Upper lobe of right lung (tissue), 1 donor: ENCODE measurements around the gene SLCO4C1. TPM values are rescaled to one million over a fixed set of nuclear protein-coding genes. Genes with fewer than 3 reads are reported as not detected.

Experiments used
- ATAC-seq: fragments of 200-7000 bp; cut with Tn5 transposase; one replicate; pipeline ENCODE4 v1.9.1; 2020; ENCODE audit warnings: mild to moderate bottlenecking, moderate library complexity
- DNase-seq: peaks from one replicate; pipeline ENCODE4 v3.0.0-alpha.2; 2020
- H3K27ac ChIP-seq: fragments of 200-600 bp; one replicate; pipeline ENCODE4 v1.8.0; 2022
- H3K27me3 ChIP-seq: fragments of 200-600 bp; one replicate; pipeline ENCODE4 v1.8.0; 2022; ENCODE audit warnings: mild to moderate bottlenecking
- H3K36me3 ChIP-seq: fragments of 200-600 bp; one replicate; pipeline ENCODE4 v1.8.0; 2022
- H3K4me1 ChIP-seq: fragments of 200-600 bp; one replicate; pipeline ENCODE4 v1.8.0; 2022
- H3K4me3 ChIP-seq: fragments of 200-600 bp; one replicate; pipeline ENCODE4 v1.8.0; 2022; ENCODE audit warnings: mild to moderate bottlenecking
- H3K9me3 ChIP-seq: fragments of 200-600 bp; one replicate; pipeline ENCODE4 v1.8.0; 2022
- CTCF ChIP-seq: fragments of 200-600 bp; IDR thresholded peaks from one replicate; pipeline ENCODE4 v1.8.0; 2022; ENCODE audit warnings: antibody characterized with exemption
- intact Hi-C: fragments of 100-400 bp; cut with DNase I; formaldehyde crosslinking; loops from one replicate; pipeline ENCODE4 v1.11.0; 2022
- total RNA-seq: library from RNA; stranded (reverse); fragmentation: NEBNext Ultra II Directional; extraction: Animal tissue kit (Norgen Biotek cat#: 25700); gene quantifications from one replicate; pipeline ENCODE4 v1.2.1, GENCODE V29; 2021
- donor health status: DM: no; HTN: yes; CAD: no; lungs with severe emphysema.

Gene SLCO4C1
- total RNA-seq, 1 donor from 2014 or later, result 36.9 TPM

- ATAC-seq (peak; percentile 28), DNase-seq (no peak)
- intact Hi-C loops, result no loop called here
Measured at GRCh38 chr5:102286476-102286875, 9.6 kb downstream of the SLCO4C1 start.

GRCh38 chr5:102283102-102283797, 12.8 kb downstream of the SLCO4C1 start:
- Histone ChIP-seq H3K27me3 (no peaks in the 10 kb centered on the region), H3K4me1 (no peaks in the 10 kb centered on the region), H3K9me3 (no peaks in the 10 kb centered on the region), H3K4me3 (no peak overlapping the region), H3K36me3 (no peaks in the 10 kb centered on the region), H3K27ac (no peak overlapping the region)
- intact Hi-C loops, result no loop called here
- TF ChIP-seq CTCF, result no peak
- ATAC-seq (no peak), DNase-seq (no peak)

More at GRCh38 chr5:102286476-102286875, 9.6 kb downstream of the SLCO4C1 start:
- no peak for TF ChIP-seq CTCF
- H3K9me3 ChIP-seq, result no peaks in the 10 kb centered on the region
- no peak overlapping the region for H3K4me3 ChIP-seq
- H3K4me1 ChIP-seq, result no peaks in the 10 kb centered on the region
- no peak overlapping the region for H3K27ac ChIP-seq
- H3K27me3 ChIP-seq, result no peaks in the 10 kb centered on the region
- no peaks in the 10 kb centered on the region for H3K36me3 ChIP-seq

GRCh38 chr5:102279711-102280110, 16.4 kb downstream of the SLCO4C1 start:
- H3K36me3 ChIP-seq, result no peaks in the 10 kb centered on the region
- H3K4me3 ChIP-seq, result no peak overlapping the region
- no peak overlapping the region for H3K27ac ChIP-seq
- ATAC-seq (no peak), DNase-seq (no peak)
- no peaks in the 10 kb centered on the region for H3K9me3 ChIP-seq
- intact Hi-C loops, result no loop called here
- TF ChIP-seq CTCF, result no peak
- H3K27me3 ChIP-seq, result no peaks in the 10 kb centered on the region
- H3K4me1 ChIP-seq, result no peaks in the 10 kb centered on the region

GRCh38 chr5:102278231-102278630, 17.9 kb downstream of the SLCO4C1 start:
- no peak for TF ChIP-seq CTCF
- Histone ChIP-seq H3K27ac (no peak overlapping the region), H3K4me1 (no peaks in the 10 kb centered on the region), H3K36me3 (no peaks in the 10 kb centered on the region), H3K4me3 (no peak overlapping the region), H3K9me3 (no peaks in the 10 kb centered on the region), H3K27me3 (no peaks in the 10 kb centered on the region)
- ATAC-seq, result no peak
- DNase-seq, result no peak
- intact Hi-C loops, result no loop called here

GRCh38 chr5:102277144-102277543, 18.9 kb downstream of the SLCO4C1 start:
- ATAC-seq, result peak; percentile 89

More at GRCh38 chr5:102277144-102277543, 18.9 kb downstream of the SLCO4C1 start:
- no peaks in the 10 kb centered on the region for H3K9me3 ChIP-seq
- intact Hi-C loops, result no loop called here
- H3K36me3 ChIP-seq, result no peaks in the 10 kb centered on the region
- no peaks in the 10 kb centered on the region for H3K4me1 ChIP-seq
- no peak overlapping the region for H3K27ac ChIP-seq
- no peaks in the 10 kb centered on the region for H3K27me3 ChIP-seq
- no peak for DNase-seq
- H3K4me3 ChIP-seq, result no peak overlapping the region
- no peak for TF ChIP-seq CTCF
